DOHH2 (cell line): ENCODE measurements around the gene KCNJ12.

Source experiments
- H3F3A ChIP-seq: fragments of 200-600 bp; sonication (generic), shearing (Covaris generic); 2 replicates; pipeline ENCODE4 v1.6.0; 2016; ENCODE audit warnings: antibody characterized with exemption, mild to moderate bottlenecking; ENCODE audit not compliant: control insufficient read depth, insufficient read depth
- H3K27ac ChIP-seq: fragments of 200-600 bp; sonication (generic); 2 replicates; pipeline ENCODE4 v1.5.1; 2014; ENCODE audit warnings: low read depth, mild to moderate bottlenecking, low read length, moderate library complexity
- H3K27me3 ChIP-seq: fragments of 200-600 bp; sonication (generic); 2 replicates; pipeline ENCODE4 v1.6.1; 2014; ENCODE audit warnings: mild to moderate bottlenecking, low read length, mixed read lengths; ENCODE audit not compliant: control insufficient read depth
- H3K36me3 ChIP-seq: fragments of 200-600 bp; sonication (generic); 2 replicates; pipeline ENCODE4 v1.6.1; 2014; ENCODE audit warnings: mild to moderate bottlenecking, low read length, moderate library complexity, mixed read lengths; ENCODE audit not compliant: control insufficient read depth
- H3K4me1 ChIP-seq: fragments of 200-600 bp; sonication (generic); 2 replicates; pipeline ENCODE4 v1.6.1; 2014; ENCODE audit warnings: mild to moderate bottlenecking, low read length, mixed read lengths; ENCODE audit not compliant: control insufficient read depth
- H3K4me2 ChIP-seq: fragments of 200-600 bp; sonication (generic); 2 replicates; pipeline ENCODE4 v1.6.0; 2014; ENCODE audit warnings: mild to moderate bottlenecking, low read length, moderate library complexity
- H3K4me3 ChIP-seq: fragments of 200-600 bp; sonication (generic); 2 replicates; pipeline ENCODE4 v1.5.1; 2014; ENCODE audit warnings: mild to moderate bottlenecking, low read length, mixed read lengths
- H3K79me2 ChIP-seq: fragments of 200-600 bp; sonication (generic); 2 replicates; pipeline ENCODE4 v1.6.1; 2014; ENCODE audit warnings: mild to moderate bottlenecking, low read length, mixed read lengths; ENCODE audit not compliant: control insufficient read depth
- H3K9me2 ChIP-seq: fragments of 200-600 bp; sonication (generic); replicated peaks from 2 replicates; pipeline ENCODE4 v1.6.1; 2014; ENCODE audit warnings: mild to moderate bottlenecking, low read length, mixed read lengths; ENCODE audit not compliant: control insufficient read depth
- H3K9me3 ChIP-seq: fragments of 200-600 bp; sonication (generic); 2 replicates; pipeline ENCODE4 v1.6.1; 2014; ENCODE audit warnings: antibody characterized with exemption, low read length, mixed read lengths; ENCODE audit not compliant: control insufficient read depth, insufficient read depth
- H4K20me1 ChIP-seq: fragments of 200-600 bp; sonication (generic); 2 replicates; pipeline ENCODE4 v1.6.0; 2014; ENCODE audit warnings: low read depth, mild to moderate bottlenecking, antibody characterized with exemption, low read length, moderate library complexity; ENCODE audit not compliant: control insufficient read depth, insufficient read depth
- CTCF ChIP-seq: fragments of 200-600 bp; sonication (generic); IDR thresholded peaks from one replicate; pipeline ENCODE4 v1.5.1; 2014; ENCODE audit warnings: antibody characterized with exemption, mild to moderate bottlenecking, low read depth, low read length; ENCODE audit not compliant: poor library complexity, severe bottlenecking
- EZH2phosphoT487 ChIP-seq: fragments of 200-600 bp; sonication (generic); IDR thresholded peaks from 2 replicates; pipeline ENCODE4 v1.6.1; 2017; ENCODE audit warnings: borderline replicate concordance, mild to moderate bottlenecking, antibody characterized with exemption, low read length, moderate library complexity, mixed read lengths

Gene KCNJ12

GRCh38 chr17:21361020-21361809, 14.9 kb upstream of the KCNJ12 start:
- H3K9me2 ChIP-seq, result no peaks in the 10 kb centered on the region
- H3K79me2 ChIP-seq, result no peaks in the 10 kb centered on the region
- no peaks in the 10 kb centered on the region for H4K20me1 ChIP-seq

GRCh38 chr17:21362331-21362931, 13.7 kb upstream of the KCNJ12 start:
- peaks cover 9% of the 10 kb centered on the region; the same call in 1 of the 2 replicates for H3K27me3 ChIP-seq
- TF ChIP-seq EZH2phosphoT487 (no peak), CTCF (no peak)
- H3K4me3 ChIP-seq, result no peak overlapping the region
- H4K20me1 ChIP-seq, result no peaks in the 10 kb centered on the region
- H3K27ac ChIP-seq, result no peak overlapping the region
- no peaks in the 10 kb centered on the region for H3K79me2 ChIP-seq
- H3F3A ChIP-seq, result no peaks in the 10 kb centered on the region
- H3K4me1 ChIP-seq, result peaks cover 4% of the 10 kb centered on the region; the same call in 1 of the 2 replicates
- H3K36me3 ChIP-seq, result no peaks in the 10 kb centered on the region
- no peaks in the 10 kb centered on the region for H3K9me3 ChIP-seq
- no peaks in the 10 kb centered on the region for H3K9me2 ChIP-seq
- no peak overlapping the region for H3K4me2 ChIP-seq

More at GRCh38 chr17:21361020-21361809, 14.9 kb upstream of the KCNJ12 start:
- TF ChIP-seq CTCF (no peak), EZH2phosphoT487 (no peak)
- no peaks in the 10 kb centered on the region for H3K9me3 ChIP-seq
- H3K4me2 ChIP-seq, result no peak overlapping the region
- peaks cover 9% of the 10 kb centered on the region; the same call in 1 of the 2 replicates for H3K27me3 ChIP-seq
- peaks cover 4% of the 10 kb centered on the region; the same call in 1 of the 2 replicates for H3K4me1 ChIP-seq
- H3F3A ChIP-seq, result no peaks in the 10 kb centered on the region
- no peaks in the 10 kb centered on the region for H3K36me3 ChIP-seq
- H3K27ac ChIP-seq, result no peak overlapping the region
- H3K4me3 ChIP-seq, result no peak overlapping the region

GRCh38 chr17:21363776-21364642, 12.1 kb upstream of the KCNJ12 start:
- Histone ChIP-seq H3K27me3 (peaks cover 8% of the 10 kb centered on the region; the same call in 1 of the 2 replicates), H3K9me2 (no peaks in the 10 kb centered on the region), H3K4me3 (no peak overlapping the region), H3K27ac (no peak overlapping the region), H3F3A (no peaks in the 10 kb centered on the region), H3K36me3 (no peaks in the 10 kb centered on the region), H3K4me1 (peaks cover 12% of the 10 kb centered on the region), H4K20me1 (no peaks in the 10 kb centered on the region), H3K9me3 (no peaks in the 10 kb centered on the region), H3K4me2 (no peak overlapping the region), H3K79me2 (no peaks in the 10 kb centered on the region)
- TF ChIP-seq EZH2phosphoT487, result no peak
- TF ChIP-seq CTCF, result no peak
